HuH-7 (cell line): ENCODE data around the gene PARD6A.
A peak's percentile ranks its signal among the peaks of the same experiment; 100 is the strongest.

Experiments used
- DNase-seq: peaks from one replicate; pipeline ENCODE4 v3.0.0; 2011; ENCODE audit warnings: low spot score

Gene PARD6A

GRCh38 chr16:67653789-67654402 is 6.9 kb upstream of the PARD6A start:
- DNase-seq, result no peak

GRCh38 chr16:67654403-67654911 is 6.3 kb upstream of the PARD6A start:
- DNase-seq, result no peak

GRCh38 chr16:67655363-67655762 is 5.4 kb upstream of the PARD6A start:
- no peak for DNase-seq

- DNase-seq, result no peak
Measured at GRCh38 chr16:67656344-67657016, 4.3 kb upstream of the PARD6A start.

- DNase-seq, result no peak
Measured at GRCh38 chr16:67657017-67657608, 3.6 kb upstream of the PARD6A start.

- no peak for DNase-seq
Measured at GRCh38 chr16:67657751-67658518, 2.8 kb upstream of the PARD6A start.

- DNase-seq, result no peak
Measured at GRCh38 chr16:67658849-67659674, 1.7 kb upstream of the PARD6A start.

GRCh38 chr16:67659675-67660563 is 841 bp upstream of the PARD6A start, which contains the start of gene ACD:
ACD (minus strand) TSS chr16:67660260; CDS start chr16:67660220, 40 bp downstream.
- DNase-seq, result peak; percentile 99

GRCh38 chr16:67661101-67661761 is 471 bp downstream of the PARD6A start:
- peak; percentile 65 for DNase-seq

GRCh38 chr16:67661886-67662652 is 1.3 kb downstream of the PARD6A start:
- no peak for DNase-seq

- no peak for DNase-seq
Measured at GRCh38 chr16:67662653-67663010, 1.9 kb downstream of the PARD6A start.

GRCh38 chr16:67663151-67663876 is 2.6 kb downstream of the PARD6A start:
- peak; percentile 77 for DNase-seq

GRCh38 chr16:67663877-67664222 is 3.1 kb downstream of the PARD6A start:
- DNase-seq, result no peak

- no peak for DNase-seq
Measured at GRCh38 chr16:67664258-67664657, 3.5 kb downstream of the PARD6A start.

- DNase-seq, result no peak
Measured at GRCh38 chr16:67664871-67665270, 4.1 kb downstream of the PARD6A start.

- no peak for DNase-seq
Measured at GRCh38 chr16:67665598-67665997, 4.8 kb downstream of the PARD6A start.

GRCh38 chr16:67666032-67666551 is 5.3 kb downstream of the PARD6A start:
- DNase-seq, result peak; percentile 69
